WTC11 (cell line): ENCODE measurements around the gene TTC39A. TPM values are rescaled to one million over a fixed set of nuclear protein-coding genes. Genes with fewer than 3 reads are reported as not detected.

ENCODE experiments used
- ATAC-seq: fragments of 200-7000 bp; cut with Tn5 transposase; 2 replicates; pipeline ENCODE4 v1.10.0; 2021; ENCODE audit warnings: mild to moderate bottlenecking, moderate library complexity
- CTCF ChIA-PET: fragments of 300-600 bp; sonication (Branson Sonifier 250); formaldehyde crosslinking; loops from one replicate; lab custom pipeline; 2021; ENCODE audit warnings: antibody characterized with exemption; lab: Charles Lee
- POLR2A ChIA-PET: fragments of 350-600 bp; sonication (Branson Sonifier 250); formaldehyde crosslinking; loops from one replicate; lab custom pipeline; 2021; ENCODE audit warnings: antibody characterized with exemption; lab: Charles Lee
- DNase-seq: peaks from one replicate; pipeline ENCODE4 v3.0.0; 2021; ENCODE audit warnings: low spot score
- H3K27ac Mint-ChIP-seq: 2 replicates; pipeline ENCODE4 v1.8.0; 2021; ENCODE audit warnings: mixed read lengths
- H3K27me3 Mint-ChIP-seq: 2 replicates; pipeline ENCODE4 v1.8.0; 2021; ENCODE audit warnings: low read depth, mild to moderate bottlenecking, moderate library complexity, mixed read lengths
- H3K36me3 Mint-ChIP-seq: 2 replicates; pipeline ENCODE4 v1.8.0; 2021; ENCODE audit warnings: mixed read lengths
- H3K4me1 Mint-ChIP-seq: 2 replicates; pipeline ENCODE4 v1.8.0; 2022; ENCODE audit warnings: mixed read lengths
- H3K4me3 Mint-ChIP-seq: 2 replicates; pipeline ENCODE4 v1.8.0; 2021; ENCODE audit warnings: mild to moderate bottlenecking, moderate library complexity, mixed read lengths
- H3K9me3 Mint-ChIP-seq: 2 replicates; pipeline ENCODE4 v1.8.0; 2021; ENCODE audit warnings: mixed read lengths
- CREB1 ChIP-seq: sonication (generic); formaldehyde crosslinking; IDR thresholded peaks from 2 replicates; pipeline ENCODE4 v1.8.0; 2023; ENCODE audit warnings: mild to moderate bottlenecking, missing genetic modification reagents
- CREM ChIP-seq: sonication (generic); formaldehyde crosslinking; IDR thresholded peaks from 2 replicates; pipeline ENCODE4 v1.8.1; 2022; ENCODE audit warnings: mild to moderate bottlenecking, missing genetic modification reagents, moderate library complexity
- ELF4 ChIP-seq: sonication (generic); formaldehyde crosslinking; IDR thresholded peaks from 2 replicates; pipeline ENCODE4 v1.8.1; 2022; ENCODE audit warnings: low read depth, mild to moderate bottlenecking, moderate library complexity, missing genetic modification reagents
- EMX1 ChIP-seq: fragments of 250-450 bp; sonication (Bioruptor Pico); IDR thresholded peaks from 2 replicates; pipeline ENCODE4 v1.8.0; 2021; ENCODE audit warnings: mild to moderate bottlenecking
- ETV6 ChIP-seq: sonication (generic); formaldehyde crosslinking; IDR thresholded peaks from 2 replicates; pipeline ENCODE4 v1.8.1; 2022; ENCODE audit warnings: mild to moderate bottlenecking, missing genetic modification reagents
- GRHL2 ChIP-seq: fragments of 250-450 bp; sonication (Bioruptor Pico); IDR thresholded peaks from 2 replicates; pipeline ENCODE4 v1.8.0; 2022; ENCODE audit warnings: mild to moderate bottlenecking, moderate library complexity; ENCODE audit not compliant: insufficient replicate concordance, severe bottlenecking
- KAT7 ChIP-seq: sonication (generic); formaldehyde crosslinking; IDR thresholded peaks from 2 replicates; pipeline ENCODE4 v1.8.1; 2023; ENCODE audit warnings: missing genetic modification reagents, mild to moderate bottlenecking, borderline replicate concordance
- MXD4 ChIP-seq: fragments of 250-450 bp; sonication (Bioruptor Pico); IDR thresholded peaks from 2 replicates; pipeline ENCODE4 v1.8.0; 2021; ENCODE audit warnings: mild to moderate bottlenecking, moderate library complexity, borderline replicate concordance
- NFATC4 ChIP-seq: fragments of 250-450 bp; sonication (Bioruptor Pico); IDR thresholded peaks from 2 replicates; pipeline ENCODE4 v1.9.0; 2021; ENCODE audit warnings: mild to moderate bottlenecking
- NFE2L1 ChIP-seq: sonication (generic); formaldehyde crosslinking; IDR thresholded peaks from 2 replicates; pipeline ENCODE4 v1.8.1; 2023; ENCODE audit warnings: missing genetic modification reagents
- NR1H2 ChIP-seq: sonication (generic); formaldehyde crosslinking; IDR thresholded peaks from 2 replicates; pipeline ENCODE4 v1.9.0; 2021; ENCODE audit warnings: mild to moderate bottlenecking, moderate library complexity, missing genetic modification reagents
- RELA ChIP-seq: sonication (generic); formaldehyde crosslinking; IDR thresholded peaks from 2 replicates; pipeline ENCODE4 v1.8.1; 2022; ENCODE audit warnings: missing genetic modification reagents, mild to moderate bottlenecking, borderline replicate concordance
- SMAD4 ChIP-seq: sonication (generic); formaldehyde crosslinking; IDR thresholded peaks from 2 replicates; pipeline ENCODE4 v1.8.0; 2022; ENCODE audit warnings: mild to moderate bottlenecking, missing genetic modification reagents
- USF2 ChIP-seq: sonication (generic); formaldehyde crosslinking; IDR thresholded peaks from 2 replicates; pipeline ENCODE4 v1.8.1; 2023; ENCODE audit warnings: mild to moderate bottlenecking, missing genetic modification reagents, moderate library complexity
- ZBTB21 ChIP-seq: sonication (generic); formaldehyde crosslinking; IDR thresholded peaks from 2 replicates; pipeline ENCODE4 v1.8.1; 2023; ENCODE audit warnings: mild to moderate bottlenecking, missing genetic modification reagents, borderline replicate concordance
- ZBTB43 ChIP-seq: sonication (generic); formaldehyde crosslinking; IDR thresholded peaks from 2 replicates; pipeline ENCODE4 v1.8.1; 2023; ENCODE audit warnings: mild to moderate bottlenecking, missing genetic modification reagents
- ZNF121 ChIP-seq: sonication (generic); formaldehyde crosslinking; IDR thresholded peaks from 2 replicates; pipeline ENCODE4 v1.8.0; 2023; ENCODE audit warnings: missing genetic modification reagents
- ZNF138 ChIP-seq: sonication (generic); formaldehyde crosslinking; conservative IDR thresholded peaks from 2 replicates; pipeline ENCODE4 v1.8.1; 2022; ENCODE audit warnings: mild to moderate bottlenecking, moderate library complexity, missing genetic modification reagents
- ZNF232 ChIP-seq: sonication (generic); formaldehyde crosslinking; IDR thresholded peaks from 2 replicates; pipeline ENCODE4 v1.8.0; 2022; ENCODE audit warnings: mild to moderate bottlenecking, missing genetic modification reagents
- ZNF317 ChIP-seq: sonication (generic); formaldehyde crosslinking; IDR thresholded peaks from 2 replicates; pipeline ENCODE4 v1.8.1; 2023; ENCODE audit warnings: low read depth, mild to moderate bottlenecking, moderate library complexity, missing genetic modification reagents, borderline replicate concordance
- ZNF416 ChIP-seq: fragments of 250-450 bp; sonication (Bioruptor Pico); IDR thresholded peaks from 2 replicates; pipeline ENCODE4 v1.9.0; 2021; ENCODE audit warnings: mild to moderate bottlenecking, inconsistent platforms
- ZNF671 ChIP-seq: fragments of 250-450 bp; sonication (Bioruptor Pico); IDR thresholded peaks from 2 replicates; pipeline ENCODE4 v1.8.0; 2021; ENCODE audit warnings: mild to moderate bottlenecking
- total RNA-seq: library from RNA; stranded (reverse); gene quantifications from 3 replicates; pipeline ENCODE4 v1.2.3, GENCODE V29; 2021
- TF ChIP-seq, protein P1 (sequence below): sonication (generic); formaldehyde crosslinking; IDR thresholded peaks from 2 replicates; pipeline ENCODE4 v1.8.1; 2023; ENCODE audit warnings: mild to moderate bottlenecking, missing genetic modification reagents, borderline replicate concordance
- TF ChIP-seq, protein P2 (sequence below): sonication (generic); formaldehyde crosslinking; IDR thresholded peaks from 2 replicates; pipeline ENCODE4 v1.8.0; 2022; ENCODE audit warnings: mild to moderate bottlenecking, missing genetic modification reagents

Gene TTC39A
- total RNA-seq, 1 experiment from 2014 or later: 3.4 TPM

GRCh38 chr1:51240084-51240483 lies 90.3 kb downstream of the TTC39A start:
- peaks cover 36% of the 10 kb centered on the region for H3K4me1 Mint-ChIP-seq
- no peaks in the 10 kb centered on the region; the same call in 1 of the 2 replicates for H3K36me3 Mint-ChIP-seq
- H3K27ac Mint-ChIP-seq: peak overlapping the region; percentile 46
- H3K27me3 Mint-ChIP-seq: peaks cover 5% of the 10 kb centered on the region; the same call in 1 of the 2 replicates
- TF ChIP-seq SMAD4 (no peak), ELF4 (CRISPR knock-in tag) (no peak), ZNF138 (CRISPR knock-in tag) (no peak), NFATC4 (no peak), EMX1 (CRISPR knock-in tag) (no peak), ZBTB43 (CRISPR knock-in tag) (no peak), CREM (CRISPR knock-in tag) (no peak), ZNF232 (CRISPR knock-in tag) (no peak), ZBTB21 (no peak)
- no peaks in the 10 kb centered on the region for H3K9me3 Mint-ChIP-seq
- DNase-seq (no peak), ATAC-seq (no peak)
- POLR2A ChIA-PET: no interaction called here
- H3K4me3 Mint-ChIP-seq: no peak overlapping the region
- CTCF ChIA-PET: no interaction called here

DNA sequence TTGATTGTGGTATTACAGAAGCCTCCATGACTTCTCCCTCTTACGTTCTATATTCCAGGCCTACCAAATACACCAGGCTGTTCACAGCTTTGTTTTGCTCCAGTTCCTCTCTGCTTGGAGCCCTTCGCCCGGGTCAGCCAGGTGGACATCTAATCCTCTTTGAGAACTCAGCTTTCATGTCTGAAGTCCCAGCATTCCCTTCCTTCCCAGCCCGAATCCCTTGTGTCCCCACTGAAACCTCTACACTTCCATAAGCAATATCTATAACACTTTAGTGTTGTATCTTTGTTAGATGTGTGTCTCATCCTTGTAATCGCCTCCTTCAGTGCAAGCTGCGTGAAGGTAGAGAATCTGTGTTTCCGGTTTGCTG lies 92.3 kb downstream of the TTC39A start:
- DNase-seq (no peak), ATAC-seq (no peak)
- H3K4me3 Mint-ChIP-seq: no peak overlapping the region
- no peak overlapping the region for H3K27ac Mint-ChIP-seq
- H3K27me3 Mint-ChIP-seq: peaks cover 12% of the 10 kb centered on the region
- H3K36me3 Mint-ChIP-seq: no peaks in the 10 kb centered on the region
- peaks cover 38% of the 10 kb centered on the region for H3K4me1 Mint-ChIP-seq
- POLR2A ChIA-PET: no interaction called here
- TF ChIP-seq RELA (CRISPR knock-in tag) (no peak), KAT7 (no peak), USF2 (CRISPR knock-in tag) (no peak), NFATC4 (no peak), ZNF121 (CRISPR knock-in tag) (no peak)
- TF ChIP-seq, all 79 proteins: peak for 0
- H3K9me3 Mint-ChIP-seq: no peaks in the 10 kb centered on the region
- CTCF ChIA-PET: no interaction called here

DNA sequence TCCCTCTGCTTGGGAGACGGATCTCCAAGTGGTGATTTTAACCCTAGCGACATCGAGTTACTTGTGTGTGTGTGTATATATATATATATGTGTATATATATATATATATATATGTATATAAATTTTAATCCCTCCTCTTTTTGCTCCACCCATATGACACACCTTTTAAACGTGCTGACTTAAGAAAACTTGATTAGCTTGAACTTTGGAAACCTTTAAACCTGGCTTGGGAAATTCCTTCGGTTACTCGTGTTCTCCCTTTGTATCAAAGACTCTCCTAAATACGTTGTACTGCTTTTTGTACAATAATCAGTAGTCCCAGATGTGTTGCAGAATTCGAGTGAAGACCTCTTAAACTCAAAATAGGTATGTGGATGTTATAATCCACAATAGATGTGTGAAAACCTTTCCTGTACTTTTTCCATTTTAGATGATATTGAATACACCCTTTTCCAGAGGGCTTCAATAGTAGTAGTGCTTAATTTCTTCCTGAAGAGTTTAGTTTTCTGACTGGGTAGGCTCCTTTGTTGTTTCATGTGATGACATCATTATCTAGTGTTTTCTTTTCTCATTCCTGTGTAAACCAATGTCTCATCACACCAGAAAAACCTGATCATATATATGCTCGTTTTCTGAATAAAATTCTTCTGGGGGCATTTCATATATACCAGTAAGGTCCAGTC lies 92.9 kb downstream of the TTC39A start:
- Mint-ChIP-seq H3K27ac (no peak overlapping the region), H3K9me3 (no peaks in the 10 kb centered on the region), H3K4me3 (no peak overlapping the region), H3K4me1 (peaks cover 34% of the 10 kb centered on the region), H3K27me3 (peaks cover 12% of the 10 kb centered on the region), H3K36me3 (no peaks in the 10 kb centered on the region)
- ChIA-PET POLR2A (interaction anchor here (0.6 kb wide), 1 partner anchor 172 kb away, joined by 3 read pairs; no protein-coding TSS in a partner anchor), CTCF (interaction anchor here (1.5 kb wide), 1 partner anchor 59 kb away, joined by 6 read pairs; no protein-coding TSS in a partner anchor)
- ATAC-seq (no peak), DNase-seq (no peak)
- TF ChIP-seq ZNF416 (no peak), CREB1 (no peak), NFE2L1 (CRISPR knock-in tag) (no peak), ZNF317 (CRISPR knock-in tag) (no peak), NR1H2 (CRISPR knock-in tag) (no peak), ETV6 (CRISPR knock-in tag) (no peak), ZNF671 (no peak), GRHL2 (CRISPR knock-in tag) (no peak), NFATC4 (no peak), MXD4 (CRISPR knock-in tag) (no peak)
- TF ChIP-seq, protein P1, sequence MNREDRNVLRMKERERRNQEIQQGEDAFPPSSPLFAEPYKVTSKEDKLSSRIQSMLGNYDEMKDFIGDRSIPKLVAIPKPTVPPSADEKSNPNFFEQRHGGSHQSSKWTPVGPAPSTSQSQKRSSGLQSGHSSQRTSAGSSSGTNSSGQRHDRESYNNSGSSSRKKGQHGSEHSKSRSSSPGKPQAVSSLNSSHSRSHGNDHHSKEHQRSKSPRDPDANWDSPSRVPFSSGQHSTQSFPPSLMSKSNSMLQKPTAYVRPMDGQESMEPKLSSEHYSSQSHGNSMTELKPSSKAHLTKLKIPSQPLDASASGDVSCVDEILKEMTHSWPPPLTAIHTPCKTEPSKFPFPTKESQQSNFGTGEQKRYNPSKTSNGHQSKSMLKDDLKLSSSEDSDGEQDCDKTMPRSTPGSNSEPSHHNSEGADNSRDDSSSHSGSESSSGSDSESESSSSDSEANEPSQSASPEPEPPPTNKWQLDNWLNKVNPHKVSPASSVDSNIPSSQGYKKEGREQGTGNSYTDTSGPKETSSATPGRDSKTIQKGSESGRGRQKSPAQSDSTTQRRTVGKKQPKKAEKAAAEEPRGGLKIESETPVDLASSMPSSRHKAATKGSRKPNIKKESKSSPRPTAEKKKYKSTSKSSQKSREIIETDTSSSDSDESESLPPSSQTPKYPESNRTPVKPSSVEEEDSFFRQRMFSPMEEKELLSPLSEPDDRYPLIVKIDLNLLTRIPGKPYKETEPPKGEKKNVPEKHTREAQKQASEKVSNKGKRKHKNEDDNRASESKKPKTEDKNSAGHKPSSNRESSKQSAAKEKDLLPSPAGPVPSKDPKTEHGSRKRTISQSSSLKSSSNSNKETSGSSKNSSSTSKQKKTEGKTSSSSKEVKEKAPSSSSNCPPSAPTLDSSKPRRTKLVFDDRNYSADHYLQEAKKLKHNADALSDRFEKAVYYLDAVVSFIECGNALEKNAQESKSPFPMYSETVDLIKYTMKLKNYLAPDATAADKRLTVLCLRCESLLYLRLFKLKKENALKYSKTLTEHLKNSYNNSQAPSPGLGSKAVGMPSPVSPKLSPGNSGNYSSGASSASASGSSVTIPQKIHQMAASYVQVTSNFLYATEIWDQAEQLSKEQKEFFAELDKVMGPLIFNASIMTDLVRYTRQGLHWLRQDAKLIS (CRISPR knock-in tag): no peak
- TF ChIP-seq, protein P2, sequence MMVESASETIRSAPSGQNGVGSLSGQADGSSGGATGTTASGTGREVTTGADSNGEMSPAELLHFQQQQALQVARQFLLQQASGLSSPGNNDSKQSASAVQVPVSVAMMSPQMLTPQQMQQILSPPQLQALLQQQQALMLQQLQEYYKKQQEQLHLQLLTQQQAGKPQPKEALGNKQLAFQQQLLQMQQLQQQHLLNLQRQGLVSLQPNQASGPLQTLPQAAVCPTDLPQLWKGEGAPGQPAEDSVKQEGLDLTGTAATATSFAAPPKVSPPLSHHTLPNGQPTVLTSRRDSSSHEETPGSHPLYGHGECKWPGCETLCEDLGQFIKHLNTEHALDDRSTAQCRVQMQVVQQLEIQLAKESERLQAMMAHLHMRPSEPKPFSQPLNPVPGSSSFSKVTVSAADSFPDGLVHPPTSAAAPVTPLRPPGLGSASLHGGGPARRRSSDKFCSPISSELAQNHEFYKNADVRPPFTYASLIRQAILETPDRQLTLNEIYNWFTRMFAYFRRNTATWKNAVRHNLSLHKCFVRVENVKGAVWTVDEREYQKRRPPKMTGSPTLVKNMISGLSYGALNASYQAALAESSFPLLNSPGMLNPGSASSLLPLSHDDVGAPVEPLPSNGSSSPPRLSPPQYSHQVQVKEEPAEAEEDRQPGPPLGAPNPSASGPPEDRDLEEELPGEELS (CRISPR knock-in tag): no peak
